Fibroblast of skin of right biceps (primary cell): Measurements from ENCODE around the gene CCDC138.
A peak's percentile ranks its signal among the peaks of the same experiment; 100 is the strongest.

Experiments used
- DNase-seq: peaks from one replicate; pipeline ENCODE4 v3.0.0-alpha.2; 2013

The CCDC138 gene

DNA sequence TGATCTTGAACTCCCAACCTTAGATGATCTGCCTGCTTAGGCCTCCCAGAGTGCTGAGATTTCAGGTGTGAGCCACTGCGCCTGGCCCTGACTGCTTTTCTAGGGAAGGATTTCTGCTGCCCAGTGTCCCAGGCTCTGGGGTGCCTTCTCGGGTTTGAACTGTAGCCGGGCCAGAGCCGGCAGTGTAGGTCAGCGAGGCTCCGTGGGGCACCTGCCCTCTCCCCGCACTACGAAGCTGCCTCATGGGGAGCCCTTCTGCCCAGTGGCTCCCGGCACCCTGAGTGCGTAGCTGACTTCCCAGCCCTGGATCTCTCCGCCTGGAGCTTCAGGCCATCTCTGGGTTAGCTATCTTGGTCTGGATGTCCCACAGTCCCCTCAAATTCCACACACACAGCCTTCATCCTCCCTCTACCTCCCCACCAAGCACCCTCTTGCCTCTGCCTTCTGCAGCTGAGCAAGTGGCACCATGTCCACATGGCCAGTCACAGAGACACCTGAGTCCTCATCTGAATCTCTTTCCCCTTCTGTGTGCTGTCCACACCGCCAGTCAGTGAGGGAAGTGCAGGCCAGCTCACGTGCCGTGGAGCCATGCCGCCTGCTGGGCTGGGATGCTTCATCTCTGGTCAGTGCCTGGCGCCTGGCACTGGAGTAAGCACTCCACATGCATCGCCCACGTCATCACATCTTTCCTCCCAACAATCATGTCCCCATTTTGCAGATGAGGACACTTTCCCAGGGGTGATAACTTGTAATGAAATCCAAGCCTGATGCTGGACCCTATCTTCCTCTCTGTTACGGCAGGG lies 133.2 kb downstream of the CCDC138 start:
- no peak for DNase-seq

DNA sequence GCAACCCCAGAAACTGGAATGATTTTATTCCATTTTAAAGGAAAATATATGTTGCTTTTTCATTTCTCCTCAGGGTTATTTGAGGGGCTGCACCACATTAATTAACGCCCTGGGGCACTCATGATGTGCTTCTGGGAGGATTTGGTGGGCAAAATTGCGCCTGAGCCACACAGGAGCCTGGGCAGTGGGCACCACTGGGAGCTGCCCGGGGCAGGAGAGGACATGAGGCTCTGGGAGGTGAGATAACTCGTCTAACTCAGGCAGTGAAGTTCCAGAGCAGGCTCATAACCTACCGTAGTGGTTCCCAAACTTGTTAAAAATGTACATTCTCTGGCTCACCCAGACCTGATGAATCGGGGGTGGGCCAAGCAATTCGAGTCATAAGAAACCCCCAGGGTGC lies 134.1 kb downstream of the CCDC138 start:
- no peak for DNase-seq

DNA sequence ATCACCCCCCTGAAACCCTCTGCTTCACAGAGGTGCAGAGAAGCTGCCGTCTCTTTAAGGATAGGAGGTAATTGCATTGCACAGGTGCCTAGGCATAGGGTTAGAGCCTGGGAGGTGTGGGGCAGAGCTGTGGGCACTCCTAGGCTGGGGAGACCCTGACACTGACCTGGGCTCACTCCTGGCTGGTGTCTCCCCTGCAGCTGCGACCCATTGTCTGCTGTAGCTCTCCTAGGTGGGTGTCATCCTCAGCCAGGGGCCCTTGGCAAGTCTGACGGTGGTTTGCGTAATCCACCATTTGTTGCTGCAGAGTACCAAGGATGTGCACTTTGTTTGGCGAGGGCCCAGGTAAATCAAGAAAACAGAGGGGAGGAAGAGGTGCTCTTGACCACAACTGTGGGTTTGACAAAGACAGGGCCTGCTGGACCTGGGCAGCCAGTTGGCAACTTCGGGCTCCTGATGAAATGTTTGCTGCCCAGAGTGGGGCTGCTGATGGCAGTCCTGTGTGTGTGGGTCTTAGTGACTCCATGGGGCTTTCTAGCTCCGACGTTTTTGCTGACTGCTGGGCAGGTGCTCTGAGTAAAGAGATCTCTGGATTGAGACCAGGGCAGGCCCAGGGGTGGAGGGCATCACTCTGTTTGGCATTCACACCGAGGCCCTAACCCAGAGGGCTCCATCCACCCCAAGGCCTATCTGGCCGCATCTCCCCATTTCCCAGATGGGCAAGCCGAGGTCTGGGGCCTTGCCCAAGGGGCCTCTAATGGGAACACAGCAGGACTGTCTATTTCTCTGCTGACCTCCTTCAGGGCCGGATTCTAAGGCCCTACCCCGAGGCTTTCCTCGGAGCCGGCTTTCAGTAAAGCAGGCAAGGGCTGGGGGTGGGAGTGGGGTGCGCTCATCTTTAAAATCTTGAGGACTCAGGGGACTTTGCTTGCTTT lies 134.8 kb downstream of the CCDC138 start:
- DNase-seq: no peak

DNA sequence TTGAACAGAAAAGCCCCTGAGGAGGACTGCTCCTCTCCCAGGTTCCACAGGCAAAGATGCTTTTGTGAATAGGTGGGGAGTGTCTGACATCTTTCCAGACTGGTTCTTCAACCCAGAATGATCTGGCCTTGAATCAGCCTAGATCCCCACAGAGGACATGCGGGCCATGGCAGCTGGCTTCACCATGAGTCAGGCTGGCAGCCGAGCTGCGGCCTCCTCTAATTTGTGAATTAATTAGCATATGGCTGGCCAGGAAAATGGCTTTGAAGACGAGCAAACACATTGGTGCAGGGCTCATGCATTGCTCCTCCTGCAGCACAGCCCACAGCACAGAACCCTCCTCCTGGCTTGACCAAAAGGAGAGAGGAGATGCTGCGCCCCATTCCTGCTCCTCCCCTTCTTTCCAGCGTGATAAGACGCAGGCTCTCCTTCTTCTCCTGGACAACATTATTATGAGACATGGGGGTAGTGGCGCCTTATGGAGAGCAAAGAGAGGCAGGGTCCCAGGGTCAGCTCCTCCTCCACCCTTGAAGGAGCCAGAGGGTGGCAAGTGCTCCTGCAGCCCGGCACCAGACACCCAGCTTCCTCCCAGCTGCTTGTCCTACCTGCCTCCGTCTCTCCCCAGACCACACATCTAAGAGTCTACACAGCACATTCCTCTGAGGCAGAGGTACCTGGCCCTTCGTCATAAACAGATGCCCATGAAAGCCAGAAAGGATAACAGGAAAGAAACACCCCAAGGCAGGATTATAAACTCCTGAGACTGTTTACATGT lies 135.8 kb downstream of the CCDC138 start:
- DNase-seq: peak; percentile 40

- DNase-seq: no peak
Observed at GRCh38 chr2:108923019-108923700, 136.6 kb downstream of the CCDC138 start.

GRCh38 chr2:108923736-108924579 lies 137.4 kb downstream of the CCDC138 start:
- DNase-seq: no peak

DNA sequence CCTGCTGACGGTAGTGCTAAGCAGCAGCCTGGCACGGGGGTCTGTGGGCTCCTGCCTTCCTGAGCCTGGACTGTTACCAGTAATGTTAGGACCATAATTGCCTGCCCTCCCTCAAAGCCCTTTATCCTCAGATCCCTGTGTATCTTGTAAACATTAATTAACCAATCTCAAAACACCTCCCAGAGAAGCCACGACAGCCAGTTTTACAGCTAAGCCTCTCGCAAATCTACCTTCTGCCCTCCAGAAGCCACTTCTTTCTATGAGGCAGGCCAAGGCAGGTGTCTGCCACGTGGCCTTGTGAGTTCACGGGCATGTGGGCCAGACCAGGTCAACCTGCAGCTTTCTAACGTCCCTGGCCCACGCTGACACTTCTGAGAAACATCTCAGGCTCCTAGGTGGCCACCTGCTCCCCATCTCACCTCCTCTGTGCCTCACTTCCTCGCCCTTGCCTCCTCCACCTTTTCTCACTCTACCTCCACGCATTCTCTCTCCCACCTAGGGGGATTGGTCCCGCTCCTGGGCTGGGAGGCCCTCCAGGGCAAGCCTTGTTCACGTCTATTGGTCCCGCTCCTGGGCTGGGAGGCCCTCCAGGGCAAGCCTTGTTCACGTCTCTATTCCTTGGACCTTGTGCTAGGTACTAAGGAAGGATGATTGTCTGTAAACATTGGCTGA lies 138.1 kb downstream of the CCDC138 start:
- DNase-seq: no peak

- DNase-seq: no peak
Observed at GRCh38 chr2:108925286-108925685, 138.7 kb downstream of the CCDC138 start.

DNA sequence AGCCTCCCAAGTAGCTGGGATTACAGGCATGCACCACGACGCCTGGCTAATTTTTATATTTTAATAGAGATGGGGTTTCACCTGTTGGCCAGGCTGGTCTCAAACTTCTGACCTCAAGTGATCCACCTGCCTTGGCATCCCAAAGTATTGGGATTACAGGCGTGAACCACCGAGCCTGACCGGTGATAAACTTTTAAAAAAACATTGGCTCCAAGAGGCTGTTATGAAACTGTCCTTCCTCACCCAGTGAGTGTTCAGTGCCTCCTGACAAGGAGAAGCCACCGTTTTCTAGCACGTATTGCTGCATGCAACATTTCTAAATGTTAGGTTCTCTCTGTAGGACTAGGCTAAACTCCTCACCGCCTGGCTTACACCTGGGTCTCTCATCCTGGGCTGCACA lies 139.2 kb downstream of the CCDC138 start:
- DNase-seq: no peak
